Measurements from ENCODE around the gene KNSTRN. TPM values are rescaled to one million over a fixed set of nuclear protein-coding genes. Genes with fewer than 3 reads are reported as not detected.

KNSTRN gene
- total and polyA plus RNA-seq, 10 donors = 6.0 to 16.8 (median 10.2) TPM

DNA sequence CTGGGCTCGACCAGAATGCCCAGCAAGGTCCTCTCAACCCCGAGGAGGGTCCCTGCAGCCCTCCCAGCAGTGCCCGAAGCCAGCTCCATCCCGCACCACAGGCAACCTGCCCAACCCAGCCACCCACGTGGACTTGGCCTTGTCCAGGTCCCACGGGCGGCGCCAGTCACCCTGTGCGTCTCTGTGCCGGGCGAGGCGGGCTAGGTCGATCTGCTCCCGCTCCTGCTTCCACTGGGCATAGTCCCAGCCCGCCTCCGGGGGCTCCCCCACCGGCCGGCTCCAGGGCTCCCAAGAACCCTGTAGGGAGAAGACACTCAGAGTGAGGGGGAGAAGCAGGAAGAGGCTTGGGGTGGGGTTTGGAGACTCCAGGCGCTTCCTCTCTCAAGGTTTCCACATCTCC, 44.9 kb upstream of the KNSTRN start:
- Histone ChIP-seq H3K27me3 (replicated peaks in 1 of 7) (peaks cover 0 to 8% (median 0%) of the 10 kb centered on the region in 7 donors), H3K4me1 (peaks cover 30 to 89% (median 68%) of the 10 kb centered on the region in 6 donors), H3K4me3 (peak overlapping the region in 1 of 8 donors; percentile 4), H3K9me3 (no peaks in the 10 kb centered on the region), H3K27ac (peak overlapping the region in 4 of 8 donors; percentile 13 to 88 (median 20)), H3K36me3 (no peaks in the 10 kb centered on the region)
- intact Hi-C loops (cut with DNase I; ENCODE audit: low total_unique reads) = no loop called here
- no peak for TF ChIP-seq CTCF (IDR thresholded peaks at IDR 0.05 in 8 of 11, conservative IDR thresholded peaks at IDR 0.05 in 3 of 11)
- TF ChIP-seq POLR2AphosphoS5 (IDR thresholded peaks at IDR 0.05) = no peak
- TF ChIP-seq POLR2A (IDR thresholded peaks at IDR 0.05) = no peak
- peak; percentile 86 for DNase-seq
- WGBS, 5 donors = 66 to 74% (median 69%) methylated on average over 15 to 19 of the region's 19 CpGs

GRCh38 chr15:40338041-40338657, 44.4 kb upstream of the KNSTRN start:
- Histone ChIP-seq H3K27ac (peak overlapping the region in 4 of 8 donors; percentile 13 to 88 (median 49)), H3K9me3 (no peaks in the 10 kb centered on the region), H3K27me3 (replicated peaks in 1 of 7) (peaks cover 0 to 8% (median 0%) of the 10 kb centered on the region in 7 donors), H3K36me3 (no peaks in the 10 kb centered on the region), H3K4me1 (peaks cover 28 to 87% (median 62%) of the 10 kb centered on the region in 6 donors), H3K4me3 (peak overlapping the region in 1 of 8 donors; percentile 4)
- WGBS, 5 donors = 36 to 55% (median 39%) methylated on average over 9 to 11 of the region's 11 CpGs
- peak; percentile 62 to 93 (median 85) for TF ChIP-seq CTCF (IDR thresholded peaks at IDR 0.05 in 8 of 11, conservative IDR thresholded peaks at IDR 0.05 in 3 of 11)
- no peak for TF ChIP-seq POLR2A (IDR thresholded peaks at IDR 0.05)
- no peak for TF ChIP-seq POLR2AphosphoS5 (IDR thresholded peaks at IDR 0.05)
- DNase-seq = peak; percentile 92
- intact Hi-C loops (cut with DNase I; ENCODE audit: low total_unique reads) = loop anchor here (2.0 kb wide), 1 partner anchor 59 kb away; no protein-coding TSS in a partner anchor

DNA sequence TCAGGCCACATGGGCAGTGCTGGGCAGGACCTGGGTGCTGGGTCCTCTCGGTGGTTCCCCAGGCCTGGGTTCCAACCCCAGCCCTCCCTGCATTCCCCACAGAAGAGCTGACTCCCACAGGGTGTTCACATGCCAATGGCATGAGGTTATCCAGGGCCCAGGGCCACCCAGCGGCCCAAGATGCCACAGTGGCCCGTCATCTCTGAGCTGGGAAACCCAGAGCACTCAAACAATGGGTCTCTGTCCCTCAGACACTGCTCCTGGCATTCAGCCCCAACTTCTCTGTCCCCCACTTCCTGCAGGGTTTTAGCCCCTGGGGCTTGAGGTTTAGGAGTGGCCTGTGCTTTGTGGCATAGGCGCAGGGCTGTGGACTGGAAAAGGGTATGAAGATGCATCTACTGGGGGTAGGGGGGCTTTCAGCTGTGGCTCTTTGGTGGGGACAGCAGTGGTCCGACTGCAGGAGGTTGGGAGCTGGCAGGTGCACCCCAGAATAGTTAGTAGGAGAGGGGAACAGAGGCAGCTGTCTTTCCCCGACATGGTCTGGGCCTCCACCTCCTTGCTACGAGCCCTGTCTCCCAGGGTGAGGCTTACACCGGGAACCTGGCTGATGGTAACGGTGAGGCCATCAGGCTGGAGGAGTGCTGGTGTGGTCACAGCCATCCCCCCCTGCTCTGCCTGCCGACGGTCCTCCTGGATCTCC, 43.5 kb upstream of the KNSTRN start:
- DNase-seq = no peak
- Histone ChIP-seq H3K9me3 (no peaks in the 10 kb centered on the region), H3K4me1 (peaks cover 19 to 87% (median 57%) of the 10 kb centered on the region in 6 donors), H3K4me3 (peak overlapping the region in 2 of 8 donors; percentile 30 to 55), H3K27me3 (replicated peaks in 1 of 7) (peaks cover 0 to 8% (median 0%) of the 10 kb centered on the region in 7 donors), H3K27ac (peak overlapping the region in 5 of 8 donors; percentile 73 to 88 (median 85)), H3K36me3 (no peaks in the 10 kb centered on the region)
- intact Hi-C loops (cut with DNase I; ENCODE audit: low total_unique reads) = loop anchor here (2.0 kb wide), 1 partner anchor 60 kb away; no protein-coding TSS in a partner anchor
- WGBS, 5 donors = 84 to 91% (median 85%) methylated on average over 7 to 11 of the region's 11 CpGs
- no peak for TF ChIP-seq POLR2AphosphoS5 (IDR thresholded peaks at IDR 0.05)
- no peak for TF ChIP-seq POLR2A (IDR thresholded peaks at IDR 0.05)
- TF ChIP-seq CTCF (IDR thresholded peaks at IDR 0.05 in 8 of 11, conservative IDR thresholded peaks at IDR 0.05 in 3 of 11) = peak in 1 of 11 experiments; percentile 7

- Histone ChIP-seq H3K36me3 (no peaks in the 10 kb centered on the region), H3K4me1 (peaks cover 14 to 87% (median 57%) of the 10 kb centered on the region in 6 donors), H3K4me3 (peak overlapping the region in 2 of 8 donors; percentile 30 to 55), H3K27me3 (replicated peaks in 1 of 7) (peaks cover 0 to 8% (median 0%) of the 10 kb centered on the region in 7 donors), H3K27ac (peak overlapping the region in 7 of 8 donors; percentile 69 to 88 (median 80)), H3K9me3 (no peaks in the 10 kb centered on the region)
- intact Hi-C loops (cut with DNase I; ENCODE audit: low total_unique reads) = loop anchor here (2.0 kb wide), 1 partner anchor 61 kb away; no protein-coding TSS in a partner anchor
- no peak for DNase-seq
- 89 to 100% (median 94%) methylated on average over 1 to 7 of the region's 7 CpGs for WGBS, 5 donors
- TF ChIP-seq POLR2A (IDR thresholded peaks at IDR 0.05) = no peak
- peak in 1 of 11 experiments; percentile 15 for TF ChIP-seq CTCF (IDR thresholded peaks at IDR 0.05 in 8 of 11, conservative IDR thresholded peaks at IDR 0.05 in 3 of 11)
Observed at GRCh38 chr15:40339621-40339945, 42.9 kb upstream of the KNSTRN start.

Measured in spleen (tissue), 11 donors.